ENCODE data around the gene PDGFRB.

DNA sequence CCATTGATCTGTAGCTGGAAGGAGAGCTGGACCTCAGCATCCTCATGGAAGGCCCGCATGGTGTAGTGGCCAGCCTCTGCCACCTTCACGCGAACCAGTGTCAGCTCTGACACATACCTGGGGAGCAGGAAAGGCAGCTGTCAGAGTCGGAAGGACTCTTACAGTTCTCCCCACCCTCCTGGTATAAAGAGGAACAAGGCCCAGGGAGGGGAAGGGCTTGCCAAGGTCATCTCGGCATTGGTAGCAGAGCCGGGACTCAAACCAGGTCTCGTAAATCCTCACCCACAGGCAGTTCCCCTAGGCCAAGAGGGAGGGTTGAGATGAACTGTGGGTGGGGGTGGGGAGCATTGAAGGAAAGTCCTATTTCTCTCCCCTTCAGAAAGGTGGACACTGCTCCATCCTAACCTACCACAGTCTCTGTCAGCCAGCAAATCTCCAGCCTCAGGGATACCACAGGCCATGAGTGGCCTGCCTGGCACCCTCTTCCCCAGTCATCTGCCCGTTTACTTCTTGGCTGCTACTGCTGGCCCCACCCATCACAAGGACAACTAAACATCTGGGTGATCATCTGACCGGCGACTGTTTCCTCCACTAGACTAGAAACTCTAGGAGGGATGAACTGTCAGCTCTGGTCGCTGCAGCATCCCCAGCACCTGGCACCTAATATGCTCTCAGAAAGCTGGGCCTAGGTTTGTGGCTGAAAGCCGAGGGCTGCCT is 23.5 kb downstream of the PDGFRB start:
- TF ChIP-seq FOXM1 (IDR thresholded peaks at IDR 0.05; ENCODE audit: borderline replicate concordance, low read depth) = no peak
- no peak for TF ChIP-seq RAD21 (IDR thresholded peaks at IDR 0.05; ENCODE audit: low read depth)
- TF ChIP-seq ZBTB7A (IDR thresholded peaks at IDR 0.05; ENCODE audit: low read depth) = no peak
- TF ChIP-seq TAF1 (IDR thresholded peaks at IDR 0.05; ENCODE audit: low read depth) = no peak
